ENCODE data around the gene TRAPPC12. TPM values are rescaled to one million over a fixed set of nuclear protein-coding genes. Genes with fewer than 3 reads are reported as not detected.

Gene TRAPPC12
- total RNA-seq, 1 experiment from 2014 or later = 72.8 TPM

DNA sequence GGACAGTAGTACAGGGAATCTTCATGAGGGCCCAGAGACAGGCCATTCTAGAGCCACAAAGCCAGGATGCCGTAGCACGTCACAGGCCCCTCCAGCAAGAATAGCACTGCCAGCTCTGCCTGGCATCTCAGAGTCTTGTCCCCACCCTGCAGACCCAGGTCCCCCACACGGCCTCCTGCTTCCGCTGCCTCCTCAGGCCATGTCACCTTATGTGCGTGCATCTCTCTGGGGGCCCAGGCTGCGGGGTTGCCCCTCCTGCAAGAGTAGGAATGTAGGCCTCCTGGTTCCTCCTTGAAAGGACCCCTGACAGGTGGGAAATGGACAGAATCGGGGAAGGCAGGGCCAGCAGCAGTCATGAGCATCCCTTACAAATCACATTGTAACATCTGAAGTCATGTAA, 90.0 kb downstream of the TRAPPC12 start:
- Mint-ChIP-seq H3K4me3 (no peak overlapping the region), H3K4me1 (peaks cover 11% of the 10 kb centered on the region), H3K9me3 (no peaks in the 10 kb centered on the region), H3K27me3 (ENCODE audit: low read depth) (no peaks in the 10 kb centered on the region; the same call in 1 of the 2 replicates), H3K36me3 (peaks cover 21% of the 10 kb centered on the region), H3K27ac (no peak overlapping the region; the same call in 1 of the 2 replicates)
- DNase-seq (ENCODE audit: low spot score) (no peak), ATAC-seq (no peak)
- POLR2A ChIA-PET = no interaction called here
- TF ChIP-seq, protein P1, sequence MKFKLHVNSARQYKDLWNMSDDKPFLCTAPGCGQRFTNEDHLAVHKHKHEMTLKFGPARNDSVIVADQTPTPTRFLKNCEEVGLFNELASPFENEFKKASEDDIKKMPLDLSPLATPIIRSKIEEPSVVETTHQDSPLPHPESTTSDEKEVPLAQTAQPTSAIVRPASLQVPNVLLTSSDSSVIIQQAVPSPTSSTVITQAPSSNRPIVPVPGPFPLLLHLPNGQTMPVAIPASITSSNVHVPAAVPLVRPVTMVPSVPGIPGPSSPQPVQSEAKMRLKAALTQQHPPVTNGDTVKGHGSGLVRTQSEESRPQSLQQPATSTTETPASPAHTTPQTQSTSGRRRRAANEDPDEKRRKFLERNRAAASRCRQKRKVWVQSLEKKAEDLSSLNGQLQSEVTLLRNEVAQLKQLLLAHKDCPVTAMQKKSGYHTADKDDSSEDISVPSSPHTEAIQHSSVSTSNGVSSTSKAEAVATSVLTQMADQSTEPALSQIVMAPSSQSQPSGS (CRISPR knock-in tag; IDR thresholded peaks at IDR 0.05; ENCODE audit: borderline replicate concordance, low read depth) = no peak
- TF ChIP-seq, protein P2, sequence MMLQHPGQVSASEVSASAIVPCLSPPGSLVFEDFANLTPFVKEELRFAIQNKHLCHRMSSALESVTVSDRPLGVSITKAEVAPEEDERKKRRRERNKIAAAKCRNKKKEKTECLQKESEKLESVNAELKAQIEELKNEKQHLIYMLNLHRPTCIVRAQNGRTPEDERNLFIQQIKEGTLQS (CRISPR knock-in tag; conservative IDR thresholded peaks at IDR 0.05) = no peak
- TF ChIP-seq GRHL2 (CRISPR knock-in tag; IDR thresholded peaks at IDR 0.05; ENCODE audit: insufficient replicate concordance, severe bottlenecking) (no peak), CREM (CRISPR knock-in tag; IDR thresholded peaks at IDR 0.05) (no peak), FOXJ3 (CRISPR knock-in tag; IDR thresholded peaks at IDR 0.05; ENCODE audit: borderline replicate concordance) (no peak), NFYB (CRISPR knock-in tag; conservative IDR thresholded peaks at IDR 0.05; ENCODE audit: low read depth) (no peak), MYBL2 (CRISPR knock-in tag; IDR thresholded peaks at IDR 0.05) (no peak), ZNF138 (CRISPR knock-in tag; conservative IDR thresholded peaks at IDR 0.05) (no peak), ELF4 (CRISPR knock-in tag; IDR thresholded peaks at IDR 0.05; ENCODE audit: low read depth) (no peak), RELA (CRISPR knock-in tag; IDR thresholded peaks at IDR 0.05; ENCODE audit: borderline replicate concordance) (no peak), GABPB1 (CRISPR knock-in tag; IDR thresholded peaks at IDR 0.05) (no peak)
- TF ChIP-seq, protein P3, sequence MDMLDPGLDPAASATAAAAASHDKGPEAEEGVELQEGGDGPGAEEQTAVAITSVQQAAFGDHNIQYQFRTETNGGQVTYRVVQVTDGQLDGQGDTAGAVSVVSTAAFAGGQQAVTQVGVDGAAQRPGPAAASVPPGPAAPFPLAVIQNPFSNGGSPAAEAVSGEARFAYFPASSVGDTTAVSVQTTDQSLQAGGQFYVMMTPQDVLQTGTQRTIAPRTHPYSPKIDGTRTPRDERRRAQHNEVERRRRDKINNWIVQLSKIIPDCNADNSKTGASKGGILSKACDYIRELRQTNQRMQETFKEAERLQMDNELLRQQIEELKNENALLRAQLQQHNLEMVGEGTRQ (CRISPR knock-in tag; IDR thresholded peaks at IDR 0.05) = no peak
- TF ChIP-seq, protein P4, sequence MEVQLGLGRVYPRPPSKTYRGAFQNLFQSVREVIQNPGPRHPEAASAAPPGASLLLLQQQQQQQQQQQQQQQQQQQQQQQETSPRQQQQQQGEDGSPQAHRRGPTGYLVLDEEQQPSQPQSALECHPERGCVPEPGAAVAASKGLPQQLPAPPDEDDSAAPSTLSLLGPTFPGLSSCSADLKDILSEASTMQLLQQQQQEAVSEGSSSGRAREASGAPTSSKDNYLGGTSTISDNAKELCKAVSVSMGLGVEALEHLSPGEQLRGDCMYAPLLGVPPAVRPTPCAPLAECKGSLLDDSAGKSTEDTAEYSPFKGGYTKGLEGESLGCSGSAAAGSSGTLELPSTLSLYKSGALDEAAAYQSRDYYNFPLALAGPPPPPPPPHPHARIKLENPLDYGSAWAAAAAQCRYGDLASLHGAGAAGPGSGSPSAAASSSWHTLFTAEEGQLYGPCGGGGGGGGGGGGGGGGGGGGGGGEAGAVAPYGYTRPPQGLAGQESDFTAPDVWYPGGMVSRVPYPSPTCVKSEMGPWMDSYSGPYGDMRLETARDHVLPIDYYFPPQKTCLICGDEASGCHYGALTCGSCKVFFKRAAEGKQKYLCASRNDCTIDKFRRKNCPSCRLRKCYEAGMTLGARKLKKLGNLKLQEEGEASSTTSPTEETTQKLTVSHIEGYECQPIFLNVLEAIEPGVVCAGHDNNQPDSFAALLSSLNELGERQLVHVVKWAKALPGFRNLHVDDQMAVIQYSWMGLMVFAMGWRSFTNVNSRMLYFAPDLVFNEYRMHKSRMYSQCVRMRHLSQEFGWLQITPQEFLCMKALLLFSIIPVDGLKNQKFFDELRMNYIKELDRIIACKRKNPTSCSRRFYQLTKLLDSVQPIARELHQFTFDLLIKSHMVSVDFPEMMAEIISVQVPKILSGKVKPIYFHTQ (CRISPR knock-in tag; IDR thresholded peaks at IDR 0.05) = no peak
- TF ChIP-seq, protein P5, sequence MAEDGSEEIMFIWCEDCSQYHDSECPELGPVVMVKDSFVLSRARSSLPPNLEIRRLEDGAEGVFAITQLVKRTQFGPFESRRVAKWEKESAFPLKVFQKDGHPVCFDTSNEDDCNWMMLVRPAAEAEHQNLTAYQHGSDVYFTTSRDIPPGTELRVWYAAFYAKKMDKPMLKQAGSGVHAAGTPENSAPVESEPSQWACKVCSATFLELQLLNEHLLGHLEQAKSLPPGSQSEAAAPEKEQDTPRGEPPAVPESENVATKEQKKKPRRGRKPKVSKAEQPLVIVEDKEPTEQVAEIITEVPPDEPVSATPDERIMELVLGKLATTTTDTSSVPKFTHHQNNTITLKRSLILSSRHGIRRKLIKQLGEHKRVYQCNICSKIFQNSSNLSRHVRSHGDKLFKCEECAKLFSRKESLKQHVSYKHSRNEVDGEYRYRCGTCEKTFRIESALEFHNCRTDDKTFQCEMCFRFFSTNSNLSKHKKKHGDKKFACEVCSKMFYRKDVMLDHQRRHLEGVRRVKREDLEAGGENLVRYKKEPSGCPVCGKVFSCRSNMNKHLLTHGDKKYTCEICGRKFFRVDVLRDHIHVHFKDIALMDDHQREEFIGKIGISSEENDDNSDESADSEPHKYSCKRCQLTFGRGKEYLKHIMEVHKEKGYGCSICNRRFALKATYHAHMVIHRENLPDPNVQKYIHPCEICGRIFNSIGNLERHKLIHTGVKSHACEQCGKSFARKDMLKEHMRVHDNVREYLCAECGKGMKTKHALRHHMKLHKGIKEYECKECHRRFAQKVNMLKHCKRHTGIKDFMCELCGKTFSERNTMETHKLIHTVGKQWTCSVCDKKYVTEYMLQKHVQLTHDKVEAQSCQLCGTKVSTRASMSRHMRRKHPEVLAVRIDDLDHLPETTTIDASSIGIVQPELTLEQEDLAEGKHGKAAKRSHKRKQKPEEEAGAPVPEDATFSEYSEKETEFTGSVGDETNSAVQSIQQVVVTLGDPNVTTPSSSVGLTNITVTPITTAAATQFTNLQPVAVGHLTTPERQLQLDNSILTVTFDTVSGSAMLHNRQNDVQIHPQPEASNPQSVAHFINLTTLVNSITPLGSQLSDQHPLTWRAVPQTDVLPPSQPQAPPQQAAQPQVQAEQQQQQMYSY (CRISPR knock-in tag; IDR thresholded peaks at IDR 0.05) = no peak
- TF ChIP-seq, protein P6, sequence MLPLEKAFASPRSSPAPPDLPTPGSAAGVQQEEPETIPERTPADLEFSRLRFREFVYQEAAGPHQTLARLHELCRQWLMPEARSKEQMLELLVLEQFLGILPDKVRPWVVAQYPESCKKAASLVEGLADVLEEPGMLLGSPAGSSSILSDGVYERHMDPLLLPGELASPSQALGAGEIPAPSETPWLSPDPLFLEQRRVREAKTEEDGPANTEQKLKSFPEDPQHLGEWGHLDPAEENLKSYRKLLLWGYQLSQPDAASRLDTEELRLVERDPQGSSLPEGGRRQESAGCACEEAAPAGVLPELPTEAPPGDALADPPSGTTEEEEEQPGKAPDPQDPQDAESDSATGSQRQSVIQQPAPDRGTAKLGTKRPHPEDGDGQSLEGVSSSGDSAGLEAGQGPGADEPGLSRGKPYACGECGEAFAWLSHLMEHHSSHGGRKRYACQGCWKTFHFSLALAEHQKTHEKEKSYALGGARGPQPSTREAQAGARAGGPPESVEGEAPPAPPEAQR (CRISPR knock-in tag; IDR thresholded peaks at IDR 0.05) = no peak
- CTCF ChIA-PET = interaction anchor here (1.1 kb wide), 1 partner anchor 125 kb away, joined by 3 read pairs; the partner anchor contains the start of gene COLEC11
